ENCODE results near the gene HNRNPLL.
"Not testable (repeated sequence)": the region's sequence is repeated elsewhere in the genome, so short reads cannot be mapped to it uniquely, and the experiment has no call there.

Gene HNRNPLL

DNA sequence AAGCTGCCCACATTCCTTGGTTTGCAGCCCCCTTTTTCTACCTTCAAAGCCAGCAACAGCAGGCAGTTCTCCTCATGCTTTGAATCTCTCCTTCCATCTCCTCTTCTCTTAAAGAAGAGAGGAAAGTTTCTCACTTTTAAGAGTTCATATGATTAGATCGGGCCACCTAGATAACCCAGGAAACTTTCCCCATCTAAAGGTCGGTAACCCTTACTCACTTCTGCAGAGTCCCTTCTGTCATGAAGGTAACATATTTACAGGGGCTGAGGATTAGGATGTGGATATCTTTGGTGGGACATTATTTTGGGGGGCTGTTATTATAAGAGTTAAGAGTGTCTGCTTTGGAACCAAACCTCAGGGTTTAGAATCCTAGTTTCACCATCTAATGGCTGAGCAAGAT, 51.0 kb downstream of the HNRNPLL start:
- TF ChIP-seq, protein P1, sequence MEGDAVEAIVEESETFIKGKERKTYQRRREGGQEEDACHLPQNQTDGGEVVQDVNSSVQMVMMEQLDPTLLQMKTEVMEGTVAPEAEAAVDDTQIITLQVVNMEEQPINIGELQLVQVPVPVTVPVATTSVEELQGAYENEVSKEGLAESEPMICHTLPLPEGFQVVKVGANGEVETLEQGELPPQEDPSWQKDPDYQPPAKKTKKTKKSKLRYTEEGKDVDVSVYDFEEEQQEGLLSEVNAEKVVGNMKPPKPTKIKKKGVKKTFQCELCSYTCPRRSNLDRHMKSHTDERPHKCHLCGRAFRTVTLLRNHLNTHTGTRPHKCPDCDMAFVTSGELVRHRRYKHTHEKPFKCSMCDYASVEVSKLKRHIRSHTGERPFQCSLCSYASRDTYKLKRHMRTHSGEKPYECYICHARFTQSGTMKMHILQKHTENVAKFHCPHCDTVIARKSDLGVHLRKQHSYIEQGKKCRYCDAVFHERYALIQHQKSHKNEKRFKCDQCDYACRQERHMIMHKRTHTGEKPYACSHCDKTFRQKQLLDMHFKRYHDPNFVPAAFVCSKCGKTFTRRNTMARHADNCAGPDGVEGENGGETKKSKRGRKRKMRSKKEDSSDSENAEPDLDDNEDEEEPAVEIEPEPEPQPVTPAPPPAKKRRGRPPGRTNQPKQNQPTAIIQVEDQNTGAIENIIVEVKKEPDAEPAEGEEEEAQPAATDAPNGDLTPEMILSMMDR (conservative IDR thresholded peaks at IDR 0.05; ENCODE audit: low read length) = no peak
- DNase-seq (ENCODE audit: low read depth) = no peak
- H3K4me3 ChIP-seq (ENCODE audit: low read length) = no peak overlapping the region

DNA sequence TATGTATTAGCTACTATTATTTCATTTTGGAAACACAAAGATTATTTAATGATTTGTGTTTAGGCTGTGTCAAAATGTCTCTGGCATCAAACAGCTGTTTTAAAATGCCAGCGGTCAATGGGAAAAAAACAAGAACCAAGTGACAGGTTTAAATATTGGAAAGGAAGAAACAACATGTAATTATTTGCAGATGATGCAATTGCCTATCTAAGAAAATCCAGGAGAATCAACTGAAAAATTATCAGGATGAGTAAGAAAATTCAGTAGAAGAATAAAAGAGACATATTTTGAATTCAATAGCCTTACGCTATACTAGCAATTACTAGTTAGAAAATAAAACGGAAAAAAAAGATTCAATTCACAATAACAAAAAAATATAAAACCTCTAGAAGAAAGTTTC, 51.6 kb downstream of the HNRNPLL start:
- DNase-seq (ENCODE audit: low read depth) = no peak
- TF ChIP-seq, protein P1 (conservative IDR thresholded peaks at IDR 0.05; ENCODE audit: low read length) = no peak
- H3K4me3 ChIP-seq (ENCODE audit: low read length) = no peak overlapping the region

DNA sequence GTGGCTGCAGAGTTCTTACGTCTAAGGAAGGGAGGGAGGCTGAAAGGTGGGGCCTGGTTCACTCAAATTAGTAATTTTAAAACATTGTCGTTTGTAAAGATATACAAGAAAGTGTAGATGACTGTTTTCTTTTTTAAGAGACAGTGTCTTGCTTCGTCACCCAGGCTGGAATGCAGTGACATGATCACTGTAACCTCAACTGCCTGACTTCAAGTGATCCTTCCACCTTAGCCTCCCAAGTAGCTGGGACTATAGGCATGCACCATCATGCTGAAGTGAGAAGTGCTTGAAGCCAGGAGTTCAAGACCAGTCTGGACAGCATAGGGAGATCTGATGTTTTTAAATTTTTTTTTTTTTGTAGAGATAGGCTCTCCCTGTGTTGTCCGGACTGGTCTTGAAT, 52.9 kb downstream of the HNRNPLL start:
- no peak for DNase-seq (ENCODE audit: low read depth)
- H3K4me3 ChIP-seq (ENCODE audit: low read length) = no peak overlapping the region
- TF ChIP-seq, protein P1 (conservative IDR thresholded peaks at IDR 0.05; ENCODE audit: low read length) = no peak

DNA sequence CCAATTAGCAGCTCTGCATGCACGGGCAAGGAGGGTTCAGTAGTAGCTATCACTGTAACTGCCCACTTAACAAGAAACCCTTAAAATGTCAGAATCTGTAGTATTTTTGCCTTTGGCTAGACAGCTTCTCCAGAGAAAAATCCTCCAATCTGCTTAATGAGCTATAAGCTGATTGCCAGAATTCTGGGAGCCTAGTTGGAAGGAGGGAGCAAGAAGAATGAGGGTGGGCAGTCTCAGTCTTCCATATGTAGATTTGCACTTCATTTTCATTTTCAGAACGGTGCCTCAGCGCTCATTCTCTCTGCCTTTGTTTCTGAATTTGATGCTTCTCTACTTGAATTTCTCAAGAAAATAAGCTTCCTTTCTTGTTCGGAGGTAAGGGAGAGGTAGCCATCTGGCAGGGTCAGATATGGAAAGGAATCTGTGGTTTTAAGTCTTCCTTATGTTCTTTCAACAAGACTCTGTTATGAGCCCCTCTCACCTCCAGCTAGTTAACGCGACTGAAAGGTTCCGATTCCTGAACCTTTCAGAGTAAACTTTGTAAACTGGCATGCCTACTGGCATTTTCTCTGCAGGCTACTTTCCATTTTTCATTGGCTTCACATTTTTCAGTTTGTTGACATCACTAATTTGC, 53.5 kb downstream of the HNRNPLL start:
- TF ChIP-seq, protein P1 (conservative IDR thresholded peaks at IDR 0.05; ENCODE audit: low read length) = no peak
- no peak for DNase-seq (ENCODE audit: low read depth)
- H3K4me3 ChIP-seq (ENCODE audit: low read length) = no peak overlapping the region

DNA sequence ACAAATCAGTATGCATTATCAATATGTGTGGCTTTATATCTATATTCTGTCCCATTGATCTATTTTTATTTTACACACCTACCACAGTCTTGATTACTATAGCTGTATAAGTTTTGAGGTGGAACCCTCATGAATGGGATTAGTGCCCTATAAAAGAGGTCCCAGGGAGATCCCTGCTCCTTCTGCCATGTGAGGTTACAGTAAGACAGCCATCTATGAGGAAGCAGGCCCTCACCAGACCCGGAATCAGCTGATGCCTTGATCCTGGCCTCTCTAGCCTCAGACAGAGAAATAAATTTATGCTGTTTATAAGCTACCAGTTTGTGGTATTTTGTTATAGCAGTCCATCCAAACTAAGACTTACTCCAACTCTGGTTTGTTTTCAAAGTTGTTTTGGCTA, 54.9 kb downstream of the HNRNPLL start:
- TF ChIP-seq, protein P1 (conservative IDR thresholded peaks at IDR 0.05; ENCODE audit: low read length) = no peak
- no peak for DNase-seq (ENCODE audit: low read depth)
- no peak overlapping the region for H3K4me3 ChIP-seq (ENCODE audit: low read length)

DNA sequence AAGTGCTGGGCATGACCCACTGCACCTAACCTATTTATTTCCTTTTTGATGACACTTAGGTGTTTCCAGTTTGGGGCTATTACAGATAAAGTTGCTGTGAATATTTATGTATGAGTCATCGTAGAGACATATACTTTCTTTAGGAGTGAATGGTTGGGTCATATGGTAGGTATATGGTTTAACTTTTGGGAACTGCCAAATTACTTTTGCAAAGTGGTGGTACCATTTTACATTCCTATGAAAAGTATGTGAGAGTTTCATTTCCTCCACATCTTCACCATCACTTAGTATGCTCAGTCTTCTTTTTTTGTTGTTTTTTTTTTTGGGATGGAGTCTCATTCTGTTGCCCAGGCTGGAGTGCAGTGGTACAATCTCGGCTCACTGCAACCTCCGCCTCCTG, 56.1 kb downstream of the HNRNPLL start:
- TF ChIP-seq, protein P1 (conservative IDR thresholded peaks at IDR 0.05; ENCODE audit: low read length) = no peak
- no peak for DNase-seq (ENCODE audit: low read depth)
- no peak overlapping the region for H3K4me3 ChIP-seq (ENCODE audit: low read length)

DNA sequence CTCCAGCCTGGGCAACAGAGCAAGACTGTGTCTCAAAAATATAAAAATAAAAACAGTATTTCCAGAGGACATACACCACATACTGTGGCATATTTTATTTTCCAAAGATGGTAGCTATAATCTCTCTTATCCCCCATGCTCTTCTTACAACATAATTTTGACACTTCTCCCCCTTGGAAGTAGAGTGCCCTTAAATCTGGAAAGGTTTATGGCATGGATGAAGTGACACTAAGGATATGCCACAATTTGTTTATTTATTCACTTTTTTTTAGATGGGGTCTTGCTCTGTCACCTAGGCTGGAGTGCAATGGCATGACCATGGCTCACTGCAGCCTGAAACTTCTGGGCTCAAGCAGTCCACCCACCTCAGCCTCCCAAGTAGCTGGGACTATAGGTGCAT, 56.7 kb downstream of the HNRNPLL start:
- TF ChIP-seq, protein P1 (conservative IDR thresholded peaks at IDR 0.05; ENCODE audit: low read length) = no peak
- DNase-seq (ENCODE audit: low read depth) = no peak
- no peak overlapping the region for H3K4me3 ChIP-seq (ENCODE audit: low read length)

DNA sequence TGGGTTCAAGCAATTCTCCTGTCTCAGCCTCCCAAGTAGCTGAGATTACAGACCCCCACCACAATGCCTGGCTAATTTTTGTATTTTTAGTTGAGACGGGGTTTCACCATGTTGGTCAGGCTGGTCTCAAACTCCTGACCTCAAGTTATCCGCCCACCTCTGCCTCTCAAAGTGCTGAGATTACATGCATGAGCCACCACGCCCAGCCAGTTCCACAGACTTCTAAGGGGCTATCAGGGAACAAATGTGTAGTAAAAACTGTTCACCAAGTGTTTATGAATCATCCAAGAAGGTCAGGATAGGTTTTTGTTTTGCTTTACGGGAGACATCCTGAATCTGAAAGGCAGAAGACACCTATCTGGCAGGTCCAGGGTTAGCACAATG, 60.5 kb downstream of the HNRNPLL start:
- DNase-seq (ENCODE audit: low read depth); H3K4me3 ChIP-seq (ENCODE audit: low read length): not testable (repeated sequence)

All from AG10803 (cell line).